IPS-NIHi7 (cell line): ENCODE results near the gene MPV17.
"Not testable (repeated sequence)": the region's sequence is repeated elsewhere in the genome, so short reads cannot be mapped to it uniquely, and the experiment has no call there.

Experiments used
- DNase-seq: peaks from one replicate; pipeline ENCODE4 v3.0.0; 2012; ENCODE audit warnings: mixed read lengths; ENCODE audit errors: extremely low spot score

The MPV17 gene

DNA sequence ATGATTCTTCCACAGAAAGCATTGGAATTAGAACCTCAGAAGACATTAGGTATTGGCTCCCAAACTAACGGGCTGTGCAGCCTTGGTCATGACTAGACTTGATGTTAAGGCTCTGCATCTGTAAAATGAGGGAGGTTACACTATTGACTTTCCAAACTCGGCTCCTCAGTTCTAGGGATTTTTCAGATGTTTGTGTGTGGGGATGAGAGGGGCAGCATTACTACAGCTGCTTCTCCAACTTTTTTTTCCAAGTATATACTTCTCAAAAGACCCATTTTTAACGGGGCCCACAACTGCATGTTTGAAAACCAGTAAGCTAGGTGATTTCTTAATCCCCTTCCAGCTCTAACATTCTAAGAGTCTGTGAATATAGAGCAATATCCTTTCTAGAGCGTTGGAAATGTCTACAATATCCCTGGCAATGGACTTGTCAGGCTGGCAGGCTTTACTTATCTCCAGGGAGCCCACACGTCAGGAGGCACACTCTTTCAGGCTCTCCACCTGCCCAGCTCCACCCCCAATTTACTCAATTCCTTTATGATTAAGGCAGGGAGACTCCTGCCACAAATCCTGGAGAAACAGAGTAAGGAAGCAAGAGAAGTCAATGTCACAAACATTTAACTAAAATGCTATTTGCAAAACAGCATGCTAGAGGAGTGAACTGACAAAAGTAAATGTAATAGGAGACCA is 844 bp upstream of the MPV17 start:
- DNase-seq = no peak

DNA sequence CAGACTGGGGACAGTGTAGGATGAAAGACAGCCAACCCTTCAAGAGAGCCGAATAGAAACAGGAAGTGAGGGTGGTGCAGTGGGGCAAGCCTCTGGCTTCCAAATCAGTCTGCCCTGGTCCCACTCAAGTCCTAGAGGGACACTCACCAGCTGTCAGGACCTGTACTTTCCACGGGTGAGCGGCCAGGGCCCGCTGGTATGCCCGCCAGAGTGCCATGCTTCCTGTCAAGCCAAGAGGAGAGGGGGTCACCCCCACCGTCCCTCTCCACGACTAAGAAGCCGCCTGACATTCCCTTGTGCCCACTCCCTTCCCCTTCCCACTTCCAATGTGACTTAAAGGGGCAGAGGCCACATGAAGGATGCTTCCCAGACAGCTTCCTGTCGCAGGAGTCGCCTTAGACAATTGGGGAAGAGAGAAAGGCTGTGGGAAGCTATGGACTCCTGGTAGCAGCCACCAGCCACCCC is 564 bp downstream of the MPV17 start:
- DNase-seq = no peak

DNA sequence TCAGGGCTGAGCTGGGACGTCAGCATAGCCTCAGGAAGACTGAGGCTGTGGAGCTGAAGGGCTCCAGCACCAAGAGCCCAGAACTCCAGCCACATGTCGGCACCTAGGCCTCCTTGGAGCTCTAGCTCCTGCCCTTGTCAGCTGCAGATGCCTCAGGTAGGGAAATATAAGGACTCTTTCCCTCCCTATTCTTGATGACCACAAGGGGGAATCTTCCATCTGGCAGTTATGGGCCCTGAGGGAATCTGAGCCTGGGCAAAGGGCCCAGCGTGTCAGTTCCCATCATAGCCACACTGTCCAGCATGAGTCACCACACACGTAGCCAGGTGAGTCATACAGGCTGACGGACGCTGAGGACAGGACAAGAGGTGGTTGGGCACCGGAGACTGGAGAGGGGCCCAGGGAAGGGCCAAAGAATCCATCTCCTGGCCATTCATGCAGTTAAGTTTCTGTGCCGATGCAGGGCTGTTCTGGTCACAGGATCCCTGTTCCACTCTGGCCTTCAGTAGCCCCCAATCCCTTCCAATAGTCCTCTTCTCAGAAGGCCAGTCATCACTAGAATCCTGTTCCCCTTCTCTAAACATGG is 1.8 kb downstream of the MPV17 start:
- DNase-seq = peak; percentile 73

DNA sequence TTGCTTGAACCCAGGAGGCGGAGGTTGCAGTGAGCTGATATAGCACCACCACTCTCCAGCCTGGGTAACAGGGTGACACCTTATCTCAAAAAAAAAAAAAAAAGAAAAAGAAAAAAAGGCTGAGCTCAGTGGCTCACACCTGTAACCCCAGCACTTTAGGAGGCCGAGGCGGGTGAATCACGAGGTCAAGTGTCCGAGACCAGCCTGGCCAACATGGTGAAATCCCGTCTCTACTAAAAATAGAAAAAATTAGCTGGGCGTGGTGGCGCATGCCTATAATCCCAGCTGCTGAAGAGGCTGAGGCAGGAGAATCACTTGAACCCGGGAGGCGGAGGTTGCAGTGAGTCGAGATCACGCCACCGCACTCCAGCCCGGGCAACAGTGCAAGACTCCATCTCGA is 3.1 kb downstream of the MPV17 start:
- DNase-seq = not testable (repeated sequence)

DNA sequence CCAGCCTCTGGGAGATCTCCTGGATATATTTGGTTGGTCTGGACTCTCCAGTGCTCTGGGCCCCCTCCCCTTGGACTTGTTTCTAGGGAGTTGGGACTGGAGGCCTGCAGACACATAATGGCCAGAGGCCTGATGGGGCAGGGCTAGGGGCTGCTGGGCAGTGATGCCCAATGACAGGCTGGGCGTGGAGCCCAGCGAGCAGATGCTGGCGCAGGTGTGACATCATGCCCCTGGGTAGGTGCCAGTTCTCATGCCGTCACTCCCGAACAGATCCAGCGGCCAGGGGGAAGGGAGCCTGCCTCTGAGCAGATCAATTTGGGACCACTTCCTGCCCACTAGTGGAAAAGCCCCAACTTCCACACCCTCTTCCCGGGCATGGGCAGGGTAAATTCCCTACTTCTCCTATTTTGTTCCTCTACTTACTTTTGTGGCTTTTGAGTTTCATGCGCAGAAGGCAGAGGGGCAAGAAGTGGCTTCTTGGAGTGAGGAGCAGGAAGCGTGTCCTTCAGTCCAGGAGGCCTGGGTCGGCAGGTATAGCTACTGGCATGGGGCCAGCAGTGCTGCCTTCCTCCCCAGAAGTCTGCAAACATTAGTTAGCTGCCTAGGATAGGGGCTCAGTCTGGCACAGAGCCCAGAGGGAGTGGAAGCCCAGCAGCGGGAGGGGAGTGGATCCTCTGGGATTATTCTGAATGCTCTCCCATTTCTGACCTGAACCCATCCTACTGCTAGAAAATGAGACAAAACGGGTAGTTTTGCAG is 6.1 kb downstream of the MPV17 start:
- no peak for DNase-seq

DNA sequence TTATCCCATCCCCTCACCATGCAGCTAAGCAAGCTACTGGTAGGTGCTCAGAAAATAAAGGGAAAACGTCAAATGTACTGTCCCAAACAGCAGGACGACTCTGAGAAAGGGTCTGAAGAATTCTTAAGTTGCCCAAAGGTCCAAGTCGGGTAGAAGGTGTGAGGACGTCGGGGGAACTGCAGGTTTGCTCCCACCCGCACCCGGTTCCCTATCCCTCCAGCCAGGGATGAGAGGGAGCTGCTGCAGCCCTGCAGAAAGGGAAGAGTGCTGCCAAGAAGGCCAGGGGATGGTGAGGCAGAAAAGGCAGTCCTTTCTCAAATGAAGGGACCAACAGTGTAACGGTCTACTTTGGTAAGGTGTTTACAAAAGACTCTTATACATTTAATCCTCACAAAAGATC is 7.8 kb downstream of the MPV17 start:
- DNase-seq = no peak

DNA sequence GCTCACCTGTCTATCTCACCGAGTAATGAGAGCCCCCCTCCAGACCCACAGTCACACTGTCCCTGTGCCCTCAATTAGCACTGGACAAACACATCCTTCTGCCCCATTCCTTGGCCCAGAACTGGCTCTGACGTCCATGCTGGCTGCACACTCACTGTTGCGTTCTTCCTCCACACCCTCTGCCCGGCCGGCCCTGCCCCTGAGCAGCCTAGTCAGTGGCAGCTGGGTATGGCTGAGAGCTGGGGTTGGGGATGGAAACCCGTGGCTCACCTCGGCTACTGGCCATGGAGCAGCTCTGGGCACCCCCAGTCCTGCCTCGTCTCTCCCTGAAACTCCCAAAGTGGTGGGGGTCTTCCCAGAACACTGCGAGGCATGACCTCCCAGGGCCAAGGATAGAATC is 8.2 kb downstream of the MPV17 start:
- no peak for DNase-seq

DNA sequence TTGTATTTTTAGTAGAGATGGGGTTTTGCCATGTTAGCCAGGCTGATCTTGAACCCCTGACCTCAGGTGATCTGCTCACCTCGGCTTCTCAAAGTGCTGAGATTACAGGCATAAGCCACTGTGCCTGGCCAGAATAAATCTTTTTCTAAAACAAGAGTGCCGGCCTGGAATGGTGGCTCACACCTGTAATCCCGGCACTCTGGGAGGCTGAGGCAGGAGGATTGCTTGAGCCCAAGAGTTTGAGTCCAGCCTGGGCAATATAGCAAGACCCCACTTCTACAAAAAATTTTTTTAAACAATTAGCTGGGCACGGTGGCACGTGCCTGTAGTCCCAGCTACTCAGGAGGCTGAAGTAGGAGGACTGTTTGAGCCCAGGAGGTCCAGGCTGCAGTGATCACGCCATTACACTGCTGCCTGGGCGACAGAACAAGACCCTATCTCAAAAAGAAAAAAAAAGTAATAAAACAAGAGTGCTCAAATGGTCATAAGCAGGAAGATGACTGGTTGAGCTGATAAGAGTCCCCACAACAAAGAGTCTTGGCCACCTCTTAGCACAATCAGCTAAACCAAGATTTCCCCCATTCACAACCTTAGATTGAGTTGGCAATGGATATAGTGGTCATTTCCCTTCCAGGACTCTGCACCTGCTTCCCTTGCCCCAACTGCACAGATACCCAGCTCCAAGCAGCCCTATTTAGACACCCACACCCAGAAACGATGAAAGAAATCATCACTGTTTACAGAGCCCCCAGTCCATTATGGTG is 8.8 kb downstream of the MPV17 start:
- DNase-seq = no peak

DNA sequence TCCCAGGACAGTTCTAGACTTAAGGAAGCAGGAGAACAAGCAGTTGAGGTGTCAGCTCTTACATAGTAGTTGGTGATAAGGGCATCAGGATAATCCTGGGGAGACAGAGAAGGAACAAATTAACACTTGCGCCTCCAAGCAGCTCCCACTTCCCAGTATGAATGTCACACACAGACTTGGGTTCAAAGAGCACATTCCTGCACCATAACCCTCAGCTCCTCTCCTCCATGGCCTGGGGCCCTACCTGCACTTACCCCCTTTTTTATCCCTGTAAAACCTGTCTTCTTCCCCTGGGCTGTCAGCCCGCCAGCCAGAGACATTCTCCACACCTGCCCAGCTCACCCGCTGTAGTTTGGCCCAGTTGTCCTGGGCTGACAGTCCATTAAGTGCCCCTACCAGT is 10.7 kb downstream of the MPV17 start:
- DNase-seq = no peak

DNA sequence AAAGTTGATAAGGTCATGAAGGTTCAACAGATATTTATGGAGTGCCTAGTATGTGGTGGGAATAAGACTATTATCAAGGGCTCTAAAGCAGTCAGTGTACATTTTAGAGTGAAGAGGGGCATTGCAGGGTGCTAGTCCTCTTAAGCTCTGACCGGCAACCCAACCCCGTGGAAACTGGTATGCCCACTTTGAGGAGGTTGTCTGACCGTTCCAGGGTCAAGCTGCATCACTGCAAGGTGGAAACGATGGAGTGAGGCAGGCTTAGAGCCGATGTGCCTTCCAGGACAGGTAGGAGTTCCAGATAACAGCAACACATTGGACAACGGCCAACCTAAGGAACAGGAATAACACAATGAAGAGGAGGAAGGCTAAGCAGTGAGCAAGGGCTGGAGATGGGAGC is 13.2 kb downstream of the MPV17 start:
- no peak for DNase-seq

DNA sequence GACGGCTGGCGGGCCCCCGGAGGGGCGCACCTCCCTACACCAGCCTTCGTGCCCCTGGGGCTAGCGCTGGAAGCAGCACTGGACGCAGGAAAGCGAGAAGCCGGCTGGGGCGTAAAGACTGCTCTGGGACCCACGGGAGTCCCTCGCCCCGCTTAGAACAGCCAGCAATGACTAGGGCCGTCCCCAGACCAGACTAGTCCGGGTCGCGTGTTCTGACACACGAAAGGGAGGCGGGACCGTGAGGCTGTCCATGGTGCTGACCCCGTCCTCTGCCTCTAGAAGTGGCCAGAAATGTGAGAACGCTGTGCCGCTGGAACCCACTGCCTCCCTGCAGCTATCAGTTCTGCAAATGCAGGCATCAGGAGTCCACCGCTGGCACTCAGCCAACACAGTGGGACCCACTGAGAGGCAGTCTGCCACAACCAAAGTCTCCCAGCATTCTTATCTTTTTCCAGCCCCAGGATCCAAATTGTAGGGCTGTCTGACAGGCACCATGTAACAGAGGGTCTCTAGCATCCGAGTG is 14.5 kb downstream of the MPV17 start, which contains the start of gene UCN:
Gene UCN, minus strand, starts transcription at position 87 of the 523 bp plus-strand sequence. CDS start 550 bp downstream, outside the sequence.
- DNase-seq = peak; percentile 82

DNA sequence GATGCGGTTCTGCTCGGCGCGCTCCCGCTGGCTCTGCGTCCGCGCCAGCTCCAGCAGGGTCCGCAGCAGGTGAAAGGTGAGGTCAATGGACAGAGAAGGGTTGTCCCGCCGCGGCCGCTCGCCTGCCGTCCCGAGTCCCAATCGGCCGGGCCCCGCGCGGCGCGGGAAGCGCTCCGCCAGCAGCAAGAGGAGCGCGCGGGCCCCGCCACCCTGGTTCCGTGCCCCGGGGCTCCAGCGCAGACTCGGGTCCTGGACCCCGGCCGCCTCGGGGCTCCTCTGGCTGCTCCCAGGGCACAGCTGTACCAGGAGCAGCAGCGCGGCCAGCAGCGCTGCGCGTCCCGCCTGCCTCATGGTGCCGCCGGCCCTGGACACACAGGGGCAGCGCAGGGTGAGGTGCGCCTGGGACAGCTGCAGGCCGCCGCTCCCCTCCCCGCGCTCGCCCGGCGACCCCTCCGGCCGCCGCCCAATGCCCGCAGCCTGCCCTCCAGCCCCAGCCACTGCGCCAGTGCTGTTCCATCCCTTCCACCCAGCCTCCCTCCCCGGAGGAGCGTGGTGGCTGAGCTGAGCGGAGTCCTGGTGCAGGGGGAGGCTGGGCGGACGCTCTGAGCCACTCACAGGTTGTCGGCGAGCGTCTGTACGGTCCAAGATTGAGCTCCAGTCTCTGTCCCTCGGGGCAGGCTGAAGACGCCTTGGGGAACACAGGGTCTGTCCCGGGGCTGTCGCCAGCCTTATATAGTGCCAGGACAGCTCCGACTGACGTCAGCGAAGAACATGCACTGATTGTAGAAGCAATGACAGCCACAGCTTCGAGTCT is 15.1 kb downstream of the MPV17 start:
- peak; percentile 28 for DNase-seq

DNA sequence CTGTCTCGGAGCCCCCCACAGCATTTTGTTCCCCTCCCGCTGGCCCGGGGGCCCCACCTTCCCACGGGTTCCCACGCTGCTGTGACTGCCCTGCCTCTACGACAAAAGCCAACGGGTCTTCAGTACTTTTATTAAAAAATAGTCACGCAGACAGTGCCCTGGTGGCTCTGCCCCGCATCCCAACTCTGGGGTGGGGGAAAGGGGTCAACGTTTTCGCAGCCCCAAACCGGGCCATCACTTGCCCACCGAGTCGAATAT is 15.7 kb downstream of the MPV17 start:
- DNase-seq = no peak

DNA sequence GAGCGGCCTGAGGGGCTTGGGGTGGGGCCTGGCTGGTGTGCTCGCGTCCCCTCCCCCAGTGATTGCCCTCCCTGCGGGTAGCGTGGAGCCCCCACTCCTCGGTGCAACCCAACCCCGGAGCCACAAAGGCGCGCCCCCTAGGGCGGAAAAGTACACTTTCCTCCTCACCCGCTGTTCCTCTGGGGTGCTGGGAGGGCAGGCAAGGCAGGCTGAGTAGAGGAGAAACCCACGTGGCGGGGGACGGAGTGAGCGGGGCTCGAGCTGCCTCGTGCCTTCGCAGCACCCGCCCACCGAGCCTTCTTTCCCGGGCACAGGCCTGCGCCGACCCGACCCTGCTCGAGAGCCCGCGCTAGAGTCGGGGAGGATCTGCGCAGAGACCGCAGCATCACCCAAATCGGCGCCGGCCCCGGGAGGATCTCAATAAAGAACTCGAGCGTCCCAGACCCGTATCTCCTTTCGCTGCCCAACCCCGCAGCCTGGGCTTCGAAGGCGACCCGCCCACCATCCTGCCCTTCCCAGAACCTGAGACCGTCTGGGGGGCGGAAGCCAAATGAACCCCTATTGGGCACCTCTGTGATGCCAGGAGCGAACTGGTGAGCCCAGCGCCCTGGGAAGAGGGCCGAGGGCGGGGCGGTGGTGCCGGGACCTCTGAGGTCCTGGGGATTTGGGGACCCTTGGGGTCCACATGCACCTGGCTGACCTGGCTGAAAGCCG is 16.2 kb downstream of the MPV17 start:
- DNase-seq = peak; percentile 28

DNA sequence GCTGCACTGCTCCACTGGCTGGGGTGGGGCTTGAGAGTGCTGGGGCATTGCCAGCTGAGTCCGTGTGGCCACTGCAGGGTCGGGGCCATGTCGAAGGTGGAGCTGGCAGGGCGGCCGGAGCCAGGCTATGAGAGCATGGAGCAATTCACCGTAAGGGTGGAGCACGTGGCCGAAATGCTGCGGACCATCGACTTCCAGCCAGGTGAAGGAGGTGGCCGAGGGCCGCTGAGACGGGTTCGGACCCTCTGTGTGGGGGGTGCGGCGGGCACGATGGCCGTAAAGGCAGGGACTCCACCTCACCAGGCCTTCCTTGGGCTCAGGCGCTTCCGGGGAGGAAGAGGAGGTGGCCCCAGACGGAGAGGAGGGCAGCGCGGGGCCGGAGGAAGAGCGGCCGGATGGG is 16.8 kb downstream of the MPV17 start:
- DNase-seq = no peak

DNA sequence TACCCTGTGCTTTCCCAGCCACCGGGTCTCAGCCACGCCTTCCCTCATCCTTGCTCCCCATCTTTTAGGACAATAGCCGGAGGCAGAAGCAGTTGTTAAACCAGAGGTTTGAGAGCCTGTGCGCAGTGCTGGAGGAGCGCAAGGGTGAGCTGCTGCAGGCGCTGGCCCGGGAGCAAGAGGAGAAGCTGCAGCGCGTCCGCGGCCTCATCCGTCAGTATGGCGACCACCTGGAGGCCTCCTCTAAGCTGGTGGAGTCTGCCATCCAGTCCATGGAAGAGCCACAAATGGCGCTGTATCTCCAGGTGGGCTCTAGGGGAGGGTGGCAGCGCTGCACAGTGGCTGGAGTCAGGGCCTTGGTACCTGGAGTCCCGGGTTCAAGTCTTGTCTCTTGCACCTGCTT is 17.4 kb downstream of the MPV17 start:
- no peak for DNase-seq

DNA sequence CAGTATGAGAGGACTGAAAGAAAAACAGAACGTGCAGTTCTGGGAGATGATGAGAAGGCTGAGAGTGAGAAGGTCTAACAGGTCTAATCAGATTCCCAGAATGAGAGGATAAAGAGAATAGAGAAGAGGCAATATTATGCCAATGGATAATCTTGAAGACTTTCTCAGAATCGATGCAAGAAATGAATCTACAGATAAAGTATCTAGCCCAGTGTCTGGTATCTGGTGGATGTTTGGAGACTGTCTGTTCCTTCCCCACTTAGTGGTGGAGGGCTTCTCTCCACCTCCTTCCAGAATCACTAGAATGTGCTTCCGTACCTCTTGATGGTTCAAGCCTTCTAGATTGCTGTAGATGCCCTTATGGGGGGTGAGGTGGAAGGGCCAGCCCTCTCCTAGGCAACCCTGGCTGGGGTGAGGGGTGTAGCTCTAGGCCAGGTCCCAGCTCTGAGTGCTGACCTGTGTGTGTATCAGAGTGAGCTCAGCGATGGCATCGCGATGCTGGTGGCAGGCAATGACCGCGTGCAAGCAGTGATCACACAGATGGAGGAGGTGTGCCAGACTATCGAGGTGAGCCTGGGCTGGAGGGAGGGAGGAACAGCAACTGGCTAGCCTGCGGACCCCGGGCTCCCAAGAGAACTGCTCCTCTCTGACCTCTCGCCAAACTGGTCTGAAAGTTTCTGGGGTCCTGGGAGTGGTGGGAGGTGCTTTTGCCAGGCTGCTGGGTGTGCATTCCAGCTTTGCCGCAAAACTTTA is 18.2 kb downstream of the MPV17 start:
- DNase-seq = no peak

DNA sequence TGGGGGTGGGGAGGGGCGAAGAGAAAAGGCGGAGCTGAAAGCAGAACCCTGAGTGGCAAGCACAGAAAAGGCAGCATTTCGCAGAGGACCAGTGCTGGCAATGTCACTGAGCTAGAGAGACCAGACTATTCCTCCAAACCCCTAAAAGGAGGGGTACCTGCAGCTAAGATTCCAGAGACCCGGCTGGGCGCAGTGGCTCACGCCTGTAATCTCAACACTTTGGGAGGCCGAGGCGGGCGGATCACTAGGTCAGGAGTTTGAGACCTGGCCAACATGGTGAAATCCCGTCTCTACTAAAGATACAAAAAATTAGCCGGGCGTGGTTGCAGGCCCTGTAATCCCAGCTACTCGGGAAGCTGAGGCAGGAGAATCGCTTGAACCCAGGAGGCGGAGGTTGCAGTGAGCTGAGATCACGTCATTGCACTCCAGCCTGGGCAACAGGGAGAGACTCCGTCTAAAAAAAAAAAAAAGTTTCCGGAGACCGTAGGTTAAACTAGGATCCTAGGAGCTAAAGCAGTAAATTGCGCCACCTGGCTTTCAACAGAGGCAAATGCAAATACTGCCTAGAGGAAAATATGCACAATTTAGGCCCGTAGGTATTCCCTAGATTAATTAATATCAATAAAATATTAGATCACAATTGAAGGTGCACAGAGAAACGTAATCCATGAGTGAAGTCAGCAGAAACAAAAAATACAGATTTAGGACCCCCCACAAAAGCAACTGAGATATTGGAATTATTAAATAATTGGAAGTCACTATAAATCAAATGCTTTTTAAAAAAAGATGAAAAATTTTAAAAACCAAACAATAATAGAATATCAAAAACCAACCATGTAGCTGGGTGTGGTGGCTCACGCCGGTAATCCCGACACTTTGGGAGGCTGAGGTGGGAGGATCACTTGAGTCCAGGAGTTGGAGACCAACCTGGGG is 19.5 kb downstream of the MPV17 start:
- DNase-seq = peak; percentile 63

DNA sequence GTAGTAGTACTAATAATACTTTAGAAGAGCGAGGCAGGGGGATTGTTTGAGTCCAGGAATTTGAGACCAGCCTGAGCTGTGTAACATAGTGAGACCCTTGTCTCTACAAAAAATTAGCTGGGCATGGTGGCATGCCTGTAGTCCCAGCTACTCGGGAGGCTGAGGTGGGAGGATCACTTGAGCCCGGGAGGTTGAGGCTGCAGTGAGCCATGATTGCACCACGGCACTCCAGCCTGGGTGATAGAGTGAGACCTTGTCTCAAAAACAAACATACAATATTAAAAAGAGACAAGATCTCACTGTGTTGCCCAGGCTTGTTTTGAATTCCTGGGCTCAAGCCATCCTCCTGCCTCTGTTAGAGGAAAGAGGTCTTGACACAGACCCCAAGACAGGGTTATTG is 22.3 kb downstream of the MPV17 start:
- DNase-seq = not testable (repeated sequence)
